Activated CD4-positive, alpha-beta T cell treated with anti-CD3 and anti-CD28 coated beads for 36 hours (primary cell): ENCODE data around the gene MRPL39. TPM values are rescaled to one million over a fixed set of nuclear protein-coding genes. Genes with fewer than 3 reads are reported as not detected.

Experiments used
- ATAC-seq: fragments of 200-7000 bp; cut with Tn5 transposase; one replicate; pipeline ENCODE4 v1.10.0; 2021; ENCODE audit warnings: mild to moderate bottlenecking, moderate library complexity
- CTCF ChIA-PET: fragments of 350-600 bp; sonication (Branson Sonifier 250); formaldehyde crosslinking; loops from one replicate; lab custom pipeline; 2021; ENCODE audit warnings: antibody characterized with exemption; lab: Charles Lee
- POLR2A ChIA-PET: fragments of 350-600 bp; sonication (Branson Sonifier 250); formaldehyde crosslinking; loops from one replicate; lab custom pipeline; 2021; ENCODE audit warnings: antibody characterized with exemption, inconsistent platforms; lab: Charles Lee
- DNase-seq: peaks from one replicate; pipeline ENCODE4 v3.0.0-alpha.2; 2020
- H3K27ac Mint-ChIP-seq: one replicate; pipeline ENCODE4 v1.8.0; 2021; ENCODE audit warnings: mixed read lengths
- H3K27me3 Mint-ChIP-seq: one replicate; pipeline ENCODE4 v1.8.0; 2021; ENCODE audit warnings: mixed read lengths
- H3K36me3 Mint-ChIP-seq: one replicate; pipeline ENCODE4 v1.8.0; 2021; ENCODE audit warnings: low read depth, mixed read lengths
- H3K4me1 Mint-ChIP-seq: one replicate; pipeline ENCODE4 v1.8.0; 2021; ENCODE audit warnings: mixed read lengths
- H3K4me3 Mint-ChIP-seq: one replicate; pipeline ENCODE4 v1.8.0; 2021; ENCODE audit warnings: mild to moderate bottlenecking, moderate library complexity, mixed read lengths
- H3K9me3 Mint-ChIP-seq: one replicate; pipeline ENCODE4 v1.8.0; 2021; ENCODE audit warnings: low read depth, mixed read lengths
- intact Hi-C, 2 experiments: fragments of 100-400 bp; cut with DNase I in 1 of 2; cut with micrococcal nuclease in 1 of 2; formaldehyde crosslinking; loops; one replicate each; pipeline versions ENCODE4 v1.14.2 to v1.15.1; 2022 to 2024; cut with DNase I, micrococcal nuclease
- total RNA-seq, 2 experiments: library from RNA; stranded (reverse); gene quantifications; one replicate each; pipeline ENCODE4 v1.2.3, GENCODE V29; 2021

MRPL39 gene
- total RNA-seq, 2 experiments from 2014 or later = 78.4 to 84.5 TPM

DNA sequence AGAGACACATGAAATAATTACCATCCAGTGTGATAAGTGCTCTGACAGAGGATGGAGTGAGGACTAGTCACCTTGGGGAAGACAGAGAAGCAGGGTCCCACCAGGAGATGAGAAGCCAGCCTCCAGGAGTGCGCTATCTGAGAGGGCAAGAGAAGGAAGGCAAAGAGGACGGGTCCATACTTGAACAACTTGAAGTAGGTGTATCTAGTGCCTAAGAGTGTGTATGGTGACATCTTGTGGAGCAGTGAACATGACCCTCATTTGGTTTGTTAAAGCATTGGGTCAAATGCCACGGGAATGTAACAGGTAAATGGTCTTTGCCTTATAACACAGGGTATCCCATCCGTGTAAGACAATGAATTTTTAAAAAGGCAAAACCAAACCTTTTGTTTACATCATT lies 39.8 kb downstream of the MRPL39 start:
- DNase-seq (no peak), ATAC-seq (peak; percentile 10)
- H3K36me3 Mint-ChIP-seq = peaks cover 95% of the 10 kb centered on the region
- ChIA-PET POLR2A (interaction anchor here (0.8 to 2.2 kb wide), 6 partner anchors 9 to 146 kb away, joined by 3 to 5 read pairs (median 4); no protein-coding TSS in a partner anchor), CTCF (interaction anchor here (0.7 to 3.2 kb wide), 3 partner anchors 61 to 145 kb away, joined by 4 to 14 read pairs (median 9); no protein-coding TSS in a partner anchor)
- intact Hi-C loops = no loop called here
- H3K4me3 Mint-ChIP-seq = peak overlapping the region; percentile 93
- H3K27me3 Mint-ChIP-seq = no peaks in the 10 kb centered on the region
- H3K9me3 Mint-ChIP-seq = no peaks in the 10 kb centered on the region
- peak overlapping the region; percentile 100 for H3K27ac Mint-ChIP-seq
- H3K4me1 Mint-ChIP-seq = peaks cover 31% of the 10 kb centered on the region

DNA sequence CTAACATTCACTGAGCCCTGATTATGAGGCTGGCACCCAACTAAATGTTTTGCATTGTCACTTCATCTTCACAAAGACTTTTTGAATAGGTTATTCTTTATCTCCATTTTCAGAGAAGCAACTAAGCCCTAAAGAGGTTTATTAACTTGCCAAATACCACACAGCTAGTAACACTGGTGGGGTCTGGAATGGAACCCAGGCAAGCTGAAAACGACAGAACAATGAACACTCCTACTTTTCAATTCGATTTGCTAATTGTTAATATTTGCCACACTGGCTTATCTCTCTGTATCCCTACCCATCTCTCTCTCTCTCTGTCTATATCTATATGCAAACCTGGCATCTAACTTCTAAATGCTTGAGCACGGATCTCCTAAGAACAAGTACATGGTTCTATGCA lies 40.6 kb downstream of the MRPL39 start:
- ATAC-seq (no peak), DNase-seq (no peak)
- POLR2A ChIA-PET = interaction anchor here (0.5 to 2.2 kb wide), 7 partner anchors 9 to 145 kb away, joined by 3 to 4 read pairs (median 4); no protein-coding TSS in a partner anchor
- CTCF ChIA-PET = interaction anchor here (2.1 to 3.2 kb wide), 2 partner anchors 60 to 144 kb away, joined by 9 to 14 read pairs; no protein-coding TSS in a partner anchor
- Mint-ChIP-seq H3K4me1 (peaks cover 28% of the 10 kb centered on the region), H3K36me3 (peaks cover 97% of the 10 kb centered on the region), H3K4me3 (peak overlapping the region; percentile 93), H3K27ac (peak overlapping the region; percentile 100), H3K27me3 (no peaks in the 10 kb centered on the region), H3K9me3 (no peaks in the 10 kb centered on the region)
- intact Hi-C loops = no loop called here

DNA sequence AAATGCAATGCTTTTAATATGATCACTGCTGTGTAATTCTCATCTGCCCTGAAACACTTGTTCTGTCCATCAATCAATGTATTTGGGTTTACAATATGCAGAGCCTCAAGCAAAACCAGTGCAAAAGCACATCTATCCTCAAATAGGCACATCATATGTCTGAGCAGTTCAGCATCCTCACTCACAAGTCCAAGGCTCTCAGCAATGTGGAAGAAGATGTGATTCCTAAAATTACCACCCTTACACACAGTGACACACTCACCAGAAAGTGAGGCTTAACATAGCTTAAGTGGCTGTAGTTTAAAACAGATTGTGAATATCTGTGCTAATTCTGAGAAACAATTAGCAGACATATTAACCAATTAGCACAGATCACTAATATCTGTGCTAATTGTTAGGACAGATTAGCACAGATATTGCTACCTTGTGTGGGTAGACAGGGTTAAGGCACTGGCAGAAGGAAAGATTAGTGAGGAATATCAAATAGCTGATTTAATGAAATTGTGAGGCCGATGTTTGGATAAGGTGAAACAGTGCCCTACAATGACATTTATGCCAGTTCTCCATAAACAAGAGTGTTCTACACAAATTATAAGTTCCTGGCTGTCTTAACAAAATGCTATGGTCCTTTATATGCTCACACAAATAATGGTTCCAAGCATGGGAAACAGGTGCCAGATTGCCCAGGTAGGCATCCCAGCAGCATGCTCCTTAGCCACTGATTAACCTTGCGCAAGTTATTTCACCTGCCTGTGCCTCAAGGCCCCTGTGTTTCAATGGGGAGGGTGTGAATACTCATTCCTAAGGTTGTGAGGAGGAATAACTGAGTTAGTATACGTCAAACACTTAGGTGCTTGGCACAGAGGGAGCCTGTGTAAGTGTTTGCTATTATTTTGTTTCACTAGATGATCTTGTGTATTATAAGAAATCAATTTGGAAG lies 41.7 kb downstream of the MRPL39 start:
- Mint-ChIP-seq H3K27me3 (no peaks in the 10 kb centered on the region), H3K36me3 (peaks cover 89% of the 10 kb centered on the region), H3K27ac (peak overlapping the region; percentile 100), H3K4me1 (peaks cover 27% of the 10 kb centered on the region), H3K9me3 (no peaks in the 10 kb centered on the region), H3K4me3 (peak overlapping the region; percentile 93)
- CTCF ChIA-PET = interaction anchor here (0.6 to 1.7 kb wide), 4 partner anchors 8 to 145 kb away, joined by 3 to 5 read pairs (median 3); no protein-coding TSS in a partner anchor
- no peak for ATAC-seq
- POLR2A ChIA-PET = interaction anchor here (1.2 to 4.5 kb wide), 7 partner anchors 7 to 137 kb away, joined by 4 to 55 read pairs (median 6); no protein-coding TSS in a partner anchor
- intact Hi-C loops = no loop called here
- peak; percentile 44 for DNase-seq

DNA sequence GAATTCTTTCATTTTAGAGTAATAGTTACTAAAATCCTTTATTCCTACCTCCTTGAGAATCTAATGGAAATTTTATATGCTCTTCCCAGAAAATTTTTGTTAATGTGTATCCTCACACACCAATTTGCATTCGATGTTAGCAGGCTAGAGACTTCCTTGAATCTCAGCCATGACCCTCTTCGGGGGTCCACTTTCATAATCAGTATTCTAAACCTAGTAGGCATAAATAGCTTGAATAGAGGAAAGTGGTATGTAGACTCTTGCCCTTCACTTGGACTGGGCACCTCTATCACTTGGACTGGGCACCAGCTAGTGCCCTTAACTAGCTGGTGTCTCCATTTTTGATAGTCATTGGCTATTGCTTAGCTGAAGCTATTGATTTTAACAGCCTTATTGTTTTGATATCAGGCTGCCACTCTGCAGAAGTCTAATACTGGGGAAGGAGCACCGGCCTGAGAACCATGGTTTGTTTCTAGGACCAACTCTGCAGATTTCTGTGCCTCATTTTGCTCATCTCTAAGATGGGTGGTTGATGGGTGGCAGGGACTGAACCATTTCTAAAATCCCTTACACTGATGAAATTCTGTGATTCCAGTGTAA lies 42.8 kb downstream of the MRPL39 start:
- no peaks in the 10 kb centered on the region for H3K9me3 Mint-ChIP-seq
- DNase-seq (no peak), ATAC-seq (no peak)
- H3K36me3 Mint-ChIP-seq = peaks cover 80% of the 10 kb centered on the region
- ChIA-PET CTCF (interaction anchor here (0.7 to 1.7 kb wide), 7 partner anchors 8 to 143 kb away, joined by 3 to 5 read pairs (median 3); no protein-coding TSS in a partner anchor), POLR2A (interaction anchor here (0.5 to 4.5 kb wide), 10 partner anchors 8 to 137 kb away, joined by 3 to 55 read pairs (median 6); no protein-coding TSS in a partner anchor)
- peaks cover 30% of the 10 kb centered on the region for H3K4me1 Mint-ChIP-seq
- H3K27ac Mint-ChIP-seq = peak overlapping the region; percentile 100
- H3K4me3 Mint-ChIP-seq = peak overlapping the region; percentile 93
- intact Hi-C loops = loop anchor here in 1 of 2 experiments (1.0 kb wide), 1 partner anchor 143 kb away; no protein-coding TSS in a partner anchor
- H3K27me3 Mint-ChIP-seq = no peaks in the 10 kb centered on the region

DNA sequence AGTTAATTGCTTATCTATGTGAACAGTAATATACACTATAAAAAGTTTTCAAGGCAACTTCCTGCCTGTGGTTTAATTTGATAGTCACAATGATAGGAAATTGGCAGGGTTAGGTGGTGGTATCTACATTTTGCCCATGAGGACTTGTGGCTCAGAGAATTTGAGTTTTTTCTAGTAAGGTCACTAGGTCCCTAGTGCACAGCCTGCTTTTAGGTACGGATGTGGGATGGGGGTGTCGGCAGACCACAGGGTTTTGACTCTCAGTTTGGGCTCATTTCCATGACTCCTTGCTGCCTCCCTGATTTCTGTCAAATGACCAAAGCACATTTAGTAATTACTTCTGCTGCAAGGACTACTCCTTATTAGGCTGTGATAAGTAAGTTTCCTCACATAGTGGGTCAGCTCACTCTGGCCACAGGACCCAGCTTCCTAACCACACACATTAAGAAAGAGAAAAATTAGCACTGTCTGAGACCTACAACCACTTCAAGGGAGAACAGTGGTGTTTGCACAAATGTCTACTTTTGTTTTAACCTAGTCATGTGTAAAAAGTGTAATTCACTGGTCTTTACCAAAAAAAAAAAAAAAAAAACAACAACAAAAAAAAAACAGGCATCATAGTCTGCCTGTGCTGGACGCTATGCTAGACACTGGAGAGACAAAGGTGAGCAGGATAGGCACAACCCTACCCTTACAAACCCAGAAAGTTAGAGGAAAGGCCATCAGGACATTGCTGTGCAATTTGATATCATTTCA lies 43.7 kb downstream of the MRPL39 start:
- ChIA-PET CTCF (interaction anchor here (1.0 to 1.7 kb wide), 2 partner anchors 107 to 141 kb away, joined by 3 to 5 read pairs; no protein-coding TSS in a partner anchor), POLR2A (interaction anchor here (1.2 to 4.5 kb wide), 8 partner anchors 9 to 167 kb away, joined by 5 to 55 read pairs (median 12); no protein-coding TSS in a partner anchor)
- H3K4me3 Mint-ChIP-seq = peak overlapping the region; percentile 93
- H3K4me1 Mint-ChIP-seq = peaks cover 38% of the 10 kb centered on the region
- no peaks in the 10 kb centered on the region for H3K9me3 Mint-ChIP-seq
- peak; percentile 7 for ATAC-seq
- H3K27ac Mint-ChIP-seq = peak overlapping the region; percentile 100
- intact Hi-C loops = loop anchor here in 1 of 2 experiments (1.0 to 2.0 kb wide), 2 partner anchors 107 to 142 kb away; no protein-coding TSS in a partner anchor
- peaks cover 70% of the 10 kb centered on the region for H3K36me3 Mint-ChIP-seq
- peak; percentile 72 for DNase-seq
- H3K27me3 Mint-ChIP-seq = no peaks in the 10 kb centered on the region

DNA sequence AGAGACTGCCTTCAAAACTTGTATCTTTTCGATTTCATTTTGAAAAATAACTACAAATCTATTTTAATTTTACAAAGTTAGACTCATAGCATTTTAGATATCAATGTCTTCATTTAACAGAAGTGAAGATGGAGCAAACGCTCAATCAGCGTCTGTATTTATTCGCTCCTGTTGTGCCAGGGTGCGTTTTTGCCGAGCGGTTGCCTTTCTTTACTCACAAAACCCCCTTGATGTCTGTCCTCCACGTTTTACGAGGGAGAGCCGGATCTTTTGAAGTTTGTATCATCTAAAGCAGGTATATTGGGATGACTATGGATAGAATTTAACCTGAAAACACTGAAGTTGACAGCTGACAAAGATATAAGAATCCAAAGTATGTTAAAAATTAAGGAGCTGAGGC lies 44.6 kb downstream of the MRPL39 start:
- H3K4me1 Mint-ChIP-seq = peaks cover 40% of the 10 kb centered on the region
- DNase-seq = no peak
- H3K4me3 Mint-ChIP-seq = peak overlapping the region; percentile 93
- H3K9me3 Mint-ChIP-seq = no peaks in the 10 kb centered on the region
- no peaks in the 10 kb centered on the region for H3K27me3 Mint-ChIP-seq
- intact Hi-C loops = loop anchor here (1.0 to 2.0 kb wide), 6 partner anchors 11 to 141 kb away; no protein-coding TSS in a partner anchor
- peak overlapping the region; percentile 100 for H3K27ac Mint-ChIP-seq
- CTCF ChIA-PET = interaction anchor here (0.6 to 1.9 kb wide), 6 partner anchors 60 to 196 kb away, joined by 3 to 6 read pairs (median 3); no protein-coding TSS in a partner anchor
- ATAC-seq = no peak
- peaks cover 62% of the 10 kb centered on the region for H3K36me3 Mint-ChIP-seq
- POLR2A ChIA-PET = interaction anchor here (0.6 to 4.5 kb wide), 10 partner anchors 10 to 166 kb away, joined by 5 to 55 read pairs (median 9); no protein-coding TSS in a partner anchor

DNA sequence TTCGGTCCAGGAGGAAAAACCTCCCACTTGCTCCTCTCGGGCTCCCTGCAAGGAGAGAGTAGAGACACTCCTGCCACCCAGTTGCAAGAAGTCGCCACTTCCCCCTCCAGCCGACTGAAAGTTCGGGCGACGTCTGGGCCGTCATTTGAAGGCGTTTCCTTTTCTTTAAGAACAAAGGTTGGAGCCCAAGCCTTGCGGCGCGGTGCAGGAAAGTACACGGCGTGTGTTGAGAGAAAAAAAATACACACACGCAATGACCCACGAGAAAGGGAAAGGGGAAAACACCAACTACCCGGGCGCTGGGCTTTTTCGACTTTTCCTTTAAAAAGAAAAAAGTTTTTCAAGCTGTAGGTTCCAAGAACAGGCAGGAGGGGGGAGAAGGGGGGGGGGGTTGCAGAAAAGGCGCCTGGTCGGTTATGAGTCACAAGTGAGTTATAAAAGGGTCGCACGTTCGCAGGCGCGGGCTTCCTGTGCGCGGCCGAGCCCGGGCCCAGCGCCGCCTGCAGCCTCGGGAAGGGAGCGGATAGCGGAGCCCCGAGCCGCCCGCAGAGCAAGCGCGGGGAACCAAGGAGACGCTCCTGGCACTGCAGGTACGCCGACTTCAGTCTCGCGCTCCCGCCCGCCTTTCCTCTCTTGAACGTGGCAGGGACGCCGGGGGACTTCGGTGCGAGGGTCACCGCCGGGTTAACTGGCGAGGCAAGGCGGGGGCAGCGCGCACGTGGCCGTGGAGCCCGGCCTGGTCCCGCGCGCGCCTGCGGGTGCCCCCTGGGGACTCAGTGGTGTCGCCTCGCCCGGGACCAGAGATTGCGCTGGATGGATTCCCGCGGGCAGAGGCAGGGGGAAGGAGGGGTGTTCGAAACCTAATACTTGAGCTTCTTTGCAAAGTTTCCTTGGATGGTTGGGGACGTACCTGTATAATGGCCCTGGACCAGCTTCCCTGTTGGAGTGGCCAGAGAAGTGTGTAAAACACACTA lies 45.3 kb downstream of the MRPL39 start:
- peaks cover 43% of the 10 kb centered on the region for H3K4me1 Mint-ChIP-seq
- no peaks in the 10 kb centered on the region for H3K27me3 Mint-ChIP-seq
- DNase-seq (peak; percentile 90), ATAC-seq (peak; percentile 69)
- H3K9me3 Mint-ChIP-seq = no peaks in the 10 kb centered on the region
- peaks cover 55% of the 10 kb centered on the region for H3K36me3 Mint-ChIP-seq
- intact Hi-C loops = loop anchor here (1.0 to 2.0 kb wide), 8 partner anchors 11 to 165 kb away; no protein-coding TSS in a partner anchor
- peak overlapping the region; percentile 93 for H3K4me3 Mint-ChIP-seq
- ChIA-PET POLR2A (interaction anchor here (0.5 to 4.5 kb wide), 23 partner anchors 9 to 165 kb away, joined by 3 to 55 read pairs (median 6); no protein-coding TSS in a partner anchor), CTCF (interaction anchor here (0.6 to 1.9 kb wide), 12 partner anchors 50 to 196 kb away, joined by 3 to 6 read pairs (median 3); no protein-coding TSS in a partner anchor)
- peak overlapping the region; percentile 100 for H3K27ac Mint-ChIP-seq

DNA sequence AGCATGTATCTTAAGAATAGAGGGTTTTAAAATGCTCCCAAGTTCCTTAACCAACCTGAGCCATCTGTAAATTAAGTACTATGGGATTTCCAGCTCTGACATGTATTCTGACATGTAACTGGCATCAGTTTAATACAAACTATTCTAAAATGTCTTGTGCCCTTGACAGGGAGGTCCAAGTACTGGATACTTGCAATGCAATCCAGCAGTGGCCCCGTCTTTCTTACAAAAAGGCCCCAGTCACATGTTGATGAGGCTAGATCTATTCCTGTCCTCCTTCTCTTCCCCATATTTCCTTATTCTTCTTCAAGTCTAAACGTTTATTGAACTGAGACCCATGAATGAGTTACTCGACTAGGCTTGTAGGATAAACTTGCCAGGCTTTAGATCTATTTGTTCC lies 46.4 kb downstream of the MRPL39 start:
- ChIA-PET CTCF (interaction anchor here (1.4 to 1.9 kb wide), 7 partner anchors 10 to 139 kb away, joined by 4 to 7 read pairs (median 5); no protein-coding TSS in a partner anchor), POLR2A (interaction anchor here (1.9 to 4.5 kb wide), 2 partner anchors 12 to 72 kb away, joined by 8 to 55 read pairs; no protein-coding TSS in a partner anchor)
- Mint-ChIP-seq H3K36me3 (peaks cover 44% of the 10 kb centered on the region), H3K9me3 (no peaks in the 10 kb centered on the region), H3K27me3 (no peaks in the 10 kb centered on the region), H3K27ac (peak overlapping the region; percentile 100), H3K4me1 (peaks cover 49% of the 10 kb centered on the region), H3K4me3 (peak overlapping the region; percentile 93)
- intact Hi-C loops = loop anchor here (1.0 to 2.0 kb wide), 4 partner anchors 51 to 164 kb away; no protein-coding TSS in a partner anchor
- DNase-seq = no peak
- ATAC-seq = no peak

DNA sequence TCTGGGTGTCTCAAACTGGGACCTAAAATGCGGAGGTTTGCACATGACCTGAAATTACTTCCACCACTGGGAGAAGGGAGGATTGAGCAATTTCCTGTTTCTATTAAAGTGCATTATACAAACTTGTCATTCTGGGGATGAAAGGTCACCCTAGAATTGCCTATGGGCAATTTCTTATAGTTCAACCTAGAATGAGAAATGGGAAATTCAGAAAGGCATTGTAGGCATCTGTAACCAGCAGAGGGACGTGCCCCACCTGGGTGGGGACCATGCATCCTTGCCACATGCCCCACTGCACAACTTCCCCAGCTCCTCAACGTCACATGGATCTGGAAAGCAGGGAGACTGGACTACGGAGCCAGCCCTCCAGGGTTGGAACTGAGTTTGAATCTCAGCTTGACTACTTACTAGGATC lies 47.0 kb downstream of the MRPL39 start:
- Mint-ChIP-seq H3K36me3 (peaks cover 38% of the 10 kb centered on the region), H3K4me3 (peak overlapping the region; percentile 93), H3K4me1 (peaks cover 55% of the 10 kb centered on the region), H3K27me3 (no peaks in the 10 kb centered on the region), H3K9me3 (no peaks in the 10 kb centered on the region), H3K27ac (peak overlapping the region; percentile 100)
- CTCF ChIA-PET = interaction anchor here (0.6 to 2.3 kb wide), 10 partner anchors 10 to 139 kb away, joined by 3 to 7 read pairs (median 4); no protein-coding TSS in a partner anchor
- POLR2A ChIA-PET = interaction anchor here (0.5 to 0.6 kb wide), 2 partner anchors 43 to 139 kb away, joined by 3 read pairs; no protein-coding TSS in a partner anchor
- DNase-seq (no peak), ATAC-seq (no peak)
- intact Hi-C loops = loop anchor here in 1 of 2 experiments (2.0 kb wide), 1 partner anchor 163 kb away; no protein-coding TSS in a partner anchor
